Renal cortical epithelial cell (primary cell): ENCODE results near the gene SCNM1. TPM values are rescaled to one million over a fixed set of nuclear protein-coding genes. Genes with fewer than 3 reads are reported as not detected.
"Not testable (repeated sequence)": the region's sequence is repeated elsewhere in the genome, so short reads cannot be mapped to it uniquely, and the experiment has no call there.

ENCODE experiments used
- DNase-seq: peaks from one replicate; pipeline ENCODE4 v3.0.0-alpha.2; 2011; ENCODE audit warnings: low read depth
- total RNA-seq: library from RNA; depleted of rRNA; stranded (reverse); fragments of >200 nt; gene quantifications from 2 replicates; pipeline ENCODE4 v1.2.3, GENCODE V29; 2014

Gene SCNM1
- total RNA-seq, 1 donor from 2014 or later, result 16.8 TPM

DNA sequence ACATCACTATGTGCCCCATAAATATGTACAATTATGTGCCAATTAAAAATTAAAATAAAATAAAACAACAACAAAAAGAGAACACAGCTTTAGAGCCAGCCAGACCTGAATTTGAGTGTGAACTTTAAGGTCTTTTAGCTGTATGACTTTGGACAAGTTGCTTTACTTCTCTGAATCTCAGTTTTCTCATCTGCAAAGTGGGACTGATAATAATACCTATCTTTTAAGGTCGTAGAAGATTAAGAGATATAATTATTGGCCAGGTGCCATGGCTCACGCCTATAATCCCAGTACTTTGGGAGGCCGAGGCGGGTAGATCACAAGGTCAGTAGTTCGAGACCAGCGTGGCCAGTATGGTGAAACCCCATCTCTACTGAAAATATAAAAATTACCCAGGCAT is 27.4 kb downstream of the SCNM1 start:
- no peak for DNase-seq

GRCh38 chr1:151193856-151194255 is 27.9 kb downstream of the SCNM1 start:
- DNase-seq, result no peak

DNA sequence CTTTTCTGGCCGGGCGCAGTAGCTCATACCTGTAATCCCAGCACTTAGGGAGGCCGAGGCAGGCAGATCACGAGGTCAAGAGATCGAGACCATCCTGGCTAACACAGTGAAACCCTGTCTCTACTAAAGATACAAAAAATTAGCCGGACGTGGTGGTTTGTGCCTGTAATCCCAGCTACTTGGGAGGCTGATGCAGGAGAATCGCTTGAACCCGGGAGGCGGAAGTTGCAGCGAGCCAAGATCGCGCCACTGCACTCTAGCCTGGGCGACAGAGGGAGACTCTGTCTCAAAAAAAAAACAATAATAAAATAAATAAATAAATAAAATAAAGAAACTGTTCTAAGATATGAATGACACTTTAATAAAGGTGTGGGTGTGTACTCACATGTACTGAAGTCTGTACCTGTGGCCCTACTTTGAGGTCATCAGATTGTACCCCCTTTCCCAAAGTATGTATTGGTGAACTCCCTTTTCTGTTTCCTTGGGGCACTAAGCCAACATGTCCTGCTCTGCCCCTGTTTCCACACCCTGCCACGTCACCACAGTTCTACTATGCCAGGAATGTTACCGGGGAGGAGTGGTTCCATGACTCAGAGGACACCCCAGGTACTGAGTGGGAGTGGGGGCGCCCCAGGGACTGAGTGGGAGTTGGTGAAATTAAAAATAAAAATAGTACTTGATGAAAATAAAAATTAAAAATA is 29.1 kb downstream of the SCNM1 start:
- peak; percentile 95 for DNase-seq

DNA sequence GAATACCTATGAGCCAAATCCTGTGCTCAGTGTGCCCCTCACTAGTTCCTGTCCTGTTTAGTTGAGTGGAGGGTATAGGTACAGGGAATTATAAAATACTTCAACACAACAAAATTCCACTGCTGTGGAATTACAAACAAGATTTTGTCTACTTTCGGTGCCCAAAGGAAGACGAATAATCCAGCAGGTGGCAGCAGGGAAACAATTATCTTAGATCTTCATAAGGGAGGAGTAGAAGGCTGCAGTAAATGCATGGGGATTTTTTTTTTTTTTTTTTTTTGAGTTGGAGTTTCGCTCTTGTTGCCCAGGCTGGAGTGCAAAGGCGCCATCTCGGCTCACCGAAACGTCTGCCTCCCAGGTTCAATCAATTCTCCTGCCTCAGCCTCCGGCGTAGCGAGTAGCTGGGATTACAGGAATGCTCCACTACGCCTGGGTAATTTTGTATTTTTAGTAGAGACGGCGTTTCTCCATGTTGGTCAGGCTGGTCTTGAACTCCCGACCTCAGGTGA is 30.4 kb downstream of the SCNM1 start:
- DNase-seq, result peak; percentile 92

GRCh38 chr1:151197863-151198253 is 31.9 kb downstream of the SCNM1 start:
- DNase-seq, result no peak

DNA sequence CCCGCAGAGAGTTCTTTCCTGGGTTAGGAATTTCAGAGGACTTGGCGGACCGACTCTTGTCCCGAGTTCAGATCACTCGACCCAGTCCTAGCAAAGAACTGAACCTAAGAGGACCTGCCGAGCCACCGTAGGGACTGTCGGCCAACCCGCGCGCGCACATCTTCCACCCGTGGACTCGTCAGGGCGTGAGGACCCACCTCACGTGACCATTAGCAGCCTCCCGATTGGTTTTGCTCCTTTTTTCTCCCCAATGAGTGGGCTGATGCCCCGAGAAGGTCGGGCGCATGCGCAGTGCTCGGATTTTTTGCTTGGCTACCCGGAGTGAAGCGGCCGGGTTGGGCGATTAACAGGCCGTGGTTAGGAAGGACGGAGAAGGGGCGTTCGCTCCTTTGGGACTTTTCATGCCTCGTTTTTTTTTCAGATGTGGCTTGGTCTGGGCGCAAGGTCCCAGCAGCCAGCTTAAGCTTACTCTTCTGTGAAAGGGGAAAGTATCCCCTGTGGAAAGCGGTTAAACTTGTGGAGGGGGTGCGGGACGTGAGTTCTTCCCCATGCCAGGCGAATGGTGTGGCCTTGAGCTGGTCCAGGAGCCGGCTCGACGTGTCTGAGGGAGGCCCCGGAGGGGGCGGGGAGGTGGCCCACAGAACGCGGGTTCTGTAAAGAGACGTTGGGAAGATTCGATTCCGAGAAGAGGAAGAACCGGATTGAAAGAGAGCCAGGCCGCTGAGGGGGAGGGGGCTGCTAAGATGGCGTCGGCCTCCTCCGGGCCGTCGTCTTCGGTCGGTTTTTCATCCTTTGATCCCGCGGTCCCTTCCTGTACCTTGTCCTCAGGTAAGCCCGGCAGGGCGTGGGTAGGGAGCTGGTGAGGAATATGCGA is 32.5 kb downstream of the SCNM1 start, which contains the start of gene PIP5K1A:
Gene PIP5K1A (plus strand): TSS at position 299 of the 874 bp plus-strand sequence. CDS start 445 bp downstream, at position 744.
- peak; percentile 96 for DNase-seq

DNA sequence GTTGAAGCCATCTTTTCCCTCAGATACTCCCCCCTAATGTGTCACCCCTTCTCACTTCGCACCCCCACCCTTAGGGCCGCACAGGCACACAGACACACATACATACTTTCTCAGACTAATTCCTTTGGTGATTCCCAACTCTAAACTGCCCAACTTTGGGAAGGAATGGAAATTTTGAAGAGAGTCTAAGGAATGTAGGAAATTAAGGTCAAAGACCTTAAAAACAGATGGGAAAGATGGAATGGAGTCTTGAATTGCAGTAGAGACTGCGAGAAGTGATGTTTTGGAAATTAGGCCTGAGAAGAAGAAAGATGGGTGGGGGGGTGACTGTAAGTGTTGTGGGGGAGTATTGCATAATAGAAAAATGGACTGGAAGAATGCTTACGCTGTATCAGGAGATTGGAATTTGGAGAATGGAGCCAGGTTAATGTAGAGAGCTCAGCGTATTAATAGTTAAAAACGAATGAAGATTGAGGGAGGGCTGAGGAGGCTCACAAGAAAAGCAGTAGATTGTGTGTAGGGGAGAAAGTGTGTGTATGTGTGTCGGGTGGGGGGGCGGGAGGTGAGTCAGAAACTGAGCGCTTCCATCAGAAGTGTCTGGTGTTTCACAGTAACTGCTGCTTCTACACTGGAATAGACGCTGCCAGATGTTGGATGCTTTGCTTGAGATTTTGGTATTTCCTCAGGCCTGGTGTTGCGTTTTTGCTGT is 34.1 kb downstream of the SCNM1 start:
- peak; percentile 94 for DNase-seq

- not testable (repeated sequence) for DNase-seq
Observed at GRCh38 chr1:151205381-151205965, 39.5 kb downstream of the SCNM1 start.

GRCh38 chr1:151210830-151211229 is 44.9 kb downstream of the SCNM1 start:
- peak; percentile 45 for DNase-seq

DNA sequence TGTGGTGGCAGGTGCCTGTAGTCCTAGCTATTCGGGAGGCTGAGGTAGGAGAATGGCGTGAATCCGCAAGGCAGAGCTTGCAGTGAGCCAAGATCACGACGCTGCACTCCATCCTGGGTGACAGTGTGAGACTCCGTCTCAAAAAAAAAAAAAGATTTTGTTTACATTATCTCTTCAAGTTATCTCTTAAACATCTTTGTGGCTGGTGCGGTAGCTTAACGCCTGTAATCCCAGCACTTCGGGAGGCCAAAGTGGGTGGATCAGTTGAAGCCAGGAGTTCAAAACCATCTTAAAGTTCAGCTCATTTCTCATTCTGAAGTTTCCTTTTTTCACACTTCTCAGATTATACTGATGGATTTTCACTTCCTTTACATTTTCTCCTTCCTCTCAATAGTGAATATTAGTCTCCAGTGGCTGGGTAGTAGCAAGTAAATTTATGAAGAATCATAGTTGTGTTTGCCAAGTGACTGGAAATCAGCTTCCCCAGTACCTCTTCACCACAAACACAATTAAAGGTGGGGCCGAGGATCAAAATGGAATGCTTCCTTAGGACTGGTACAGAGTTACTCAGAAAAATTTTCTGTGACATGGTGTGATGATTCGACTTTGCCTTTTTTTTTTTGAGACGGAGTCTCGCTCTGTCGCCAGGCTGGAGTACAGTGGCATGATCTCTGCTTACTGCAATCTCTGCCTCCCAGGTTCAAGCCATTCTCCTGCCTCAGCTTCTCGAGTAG is 46.2 kb downstream of the SCNM1 start:
- DNase-seq, result peak; percentile 40

- DNase-seq, result no peak
Observed at GRCh38 chr1:151213560-151213959, 47.6 kb downstream of the SCNM1 start.

Other genes starting within 250 kb of the SCNM1 start
- 33.0 and 51.1 TPM in 2 replicates for gene SETDB1, start 239.8 kb upstream of the SCNM1 start, total RNA-seq
- gene CERS2, start 191.3 kb upstream of the SCNM1 start, total RNA-seq, result 119 and 202 TPM in 2 replicates
- 0.30 and 1.6 TPM in 2 replicates for gene ANXA9, start 183.9 kb upstream of the SCNM1 start, total RNA-seq
- gene MINDY1, start 159.2 kb upstream of the SCNM1 start, total RNA-seq, result 35.4 and 47.7 TPM in 2 replicates
- 12.5 and 21.6 TPM in 2 replicates for gene PRUNE1, start 157.7 kb upstream of the SCNM1 start, total RNA-seq
- 0.40 TPM in 1 of 2 replicates, not detected in the other for gene BNIPL, start 129.6 kb upstream of the SCNM1 start, total RNA-seq
- gene C1orf56, start 118.4 kb upstream of the SCNM1 start, total RNA-seq, result 0.52 and 1.1 TPM in 2 replicates
- 80.7 and 134 TPM in 2 replicates for gene CDC42SE1, start 106.5 kb upstream of the SCNM1 start, total RNA-seq
- gene MLLT11, start 105.7 kb upstream of the SCNM1 start, total RNA-seq, result 6.1 and 6.6 TPM in 2 replicates
- 9.6 and 14.1 TPM in 2 replicates for gene GABPB2, start 95.4 kb upstream of the SCNM1 start, total RNA-seq
- gene SEMA6C, start 19.5 kb upstream of the SCNM1 start, total RNA-seq, result 8.4 TPM in 1 of 2 replicates, not detected in the other
- not detected in 2 replicates for gene TNFAIP8L2, start 9.5 kb upstream of the SCNM1 start, total RNA-seq
- 5.8 and 7.5 TPM in 2 replicates for gene LYSMD1, start 242 bp upstream of the SCNM1 start, total RNA-seq
- gene TMOD4, start 9.8 kb downstream of the SCNM1 start, total RNA-seq, result not detected in 2 replicates
- gene VPS72, start 24.1 kb downstream of the SCNM1 start, total RNA-seq, result 75.6 and 82.8 TPM in 2 replicates
- gene PIP5K1A, start 32.4 kb downstream of the SCNM1 start, total RNA-seq, result 67.4 and 95.5 TPM in 2 replicates
- 181 and 257 TPM in 2 replicates for gene PSMD4, start 88.6 kb downstream of the SCNM1 start, total RNA-seq
- gene ZNF687, start 116.2 kb downstream of the SCNM1 start, total RNA-seq, result 10.1 and 32.3 TPM in 2 replicates
- 43.4 and 57.0 TPM in 2 replicates for gene PI4KB, start 161.3 kb downstream of the SCNM1 start, total RNA-seq
- 92.2 and 111 TPM in 2 replicates for gene RFX5, start 181.1 kb downstream of the SCNM1 start, total RNA-seq
- gene SELENBP1, start 206.6 kb downstream of the SCNM1 start, total RNA-seq, result 5.0 and 26.8 TPM in 2 replicates
- gene PSMB4, start 233.4 kb downstream of the SCNM1 start, total RNA-seq, result 207 and 403 TPM in 2 replicates